ENCODE data around the gene NUDT14. TPM values are rescaled to one million over a fixed set of nuclear protein-coding genes. Genes with fewer than 3 reads are reported as not detected.

NUDT14 gene
- total and polyA plus RNA-seq, 8 donors = 15.2 to 62.6 (median 26.6) TPM; not detected in 1

- no peaks in the 10 kb centered on the region for H3K27me3 ChIP-seq
- peaks cover 0 to 12% (median 6%) of the 10 kb centered on the region in 4 donors for H3K36me3 ChIP-seq
- H3K4me3 ChIP-seq = no peak overlapping the region
- 73 to 80% (median 77%) methylated on average over 9 to 12 of the region's 12 CpGs for WGBS, 5 donors
- intact Hi-C loops (cut with DNase I; ENCODE audit: low total_unique reads) = no loop called here
- no peak for DNase-seq
- no peaks in the 10 kb centered on the region for H3K9me3 ChIP-seq
- no peaks in the 10 kb centered on the region for H3K4me1 ChIP-seq
- no peak overlapping the region for H3K27ac ChIP-seq
- no peak for TF ChIP-seq CTCF (IDR thresholded peaks at IDR 0.05)
- no peak for TF ChIP-seq EP300 (IDR thresholded peaks at IDR 0.05)
- no peak for TF ChIP-seq POLR2A (IDR thresholded peaks at IDR 0.05)
- no peak for TF ChIP-seq POLR2AphosphoS5 (IDR thresholded peaks at IDR 0.05)
Observed at GRCh38 chr14:105154476-105154871, 26.6 kb downstream of the NUDT14 start.

GRCh38 chr14:105153739-105154475, 27.2 kb downstream of the NUDT14 start:
- intact Hi-C loops (cut with DNase I; ENCODE audit: low total_unique reads) = no loop called here
- no peaks in the 10 kb centered on the region for H3K9me3 ChIP-seq
- peaks cover 0 to 12% (median 7%) of the 10 kb centered on the region in 4 donors for H3K36me3 ChIP-seq
- H3K27ac ChIP-seq = peak overlapping the region in 2 of 5 donors; percentile 16 to 24
- H3K4me3 ChIP-seq = no peak overlapping the region
- 86 to 91% (median 89%) methylated on average over 20 to 26 of the region's 26 CpGs for WGBS, 5 donors
- no peak for DNase-seq
- H3K4me1 ChIP-seq = no peaks in the 10 kb centered on the region
- TF ChIP-seq POLR2A (IDR thresholded peaks at IDR 0.05) (no peak), POLR2AphosphoS5 (IDR thresholded peaks at IDR 0.05) (no peak), EP300 (IDR thresholded peaks at IDR 0.05) (no peak), CTCF (IDR thresholded peaks at IDR 0.05) (no peak)
- no peaks in the 10 kb centered on the region for H3K27me3 ChIP-seq

GRCh38 chr14:105153331-105153731, 27.8 kb downstream of the NUDT14 start:
- intact Hi-C loops (cut with DNase I; ENCODE audit: low total_unique reads) = no loop called here
- Histone ChIP-seq H3K27me3 (no peaks in the 10 kb centered on the region), H3K4me3 (no peak overlapping the region), H3K27ac (peak overlapping the region in 3 of 5 donors; percentile 16 to 46 (median 29)), H3K4me1 (no peaks in the 10 kb centered on the region), H3K36me3 (peaks cover 0 to 16% (median 10%) of the 10 kb centered on the region in 4 donors), H3K9me3 (no peaks in the 10 kb centered on the region)
- TF ChIP-seq EP300 (IDR thresholded peaks at IDR 0.05) (no peak), CTCF (IDR thresholded peaks at IDR 0.05) (no peak), POLR2A (IDR thresholded peaks at IDR 0.05) (no peak), POLR2AphosphoS5 (IDR thresholded peaks at IDR 0.05) (no peak)
- DNase-seq = peak in 1 of 2 donors; percentile 55
- 60 to 76% (median 63%) methylated on average over 2 to 18 of the region's 18 CpGs for WGBS, 5 donors

- Histone ChIP-seq H3K4me1 (no peaks in the 10 kb centered on the region), H3K27me3 (no peaks in the 10 kb centered on the region), H3K9me3 (no peaks in the 10 kb centered on the region), H3K36me3 (peaks cover 0 to 21% (median 14%) of the 10 kb centered on the region in 4 donors), H3K27ac (peak overlapping the region in 3 of 5 donors; percentile 16 to 46 (median 29)), H3K4me3 (no peak overlapping the region)
- TF ChIP-seq POLR2A (IDR thresholded peaks at IDR 0.05) = no peak
- WGBS, 5 donors = 71 to 85% (median 82%) methylated on average over 8 to 14 of the region's 14 CpGs
- DNase-seq = no peak
- intact Hi-C loops (cut with DNase I; ENCODE audit: low total_unique reads) = no loop called here
Observed at GRCh38 chr14:105152794-105153241, 28.3 kb downstream of the NUDT14 start.
